Smooth muscle cell (in vitro differentiated cells): ENCODE measurements around the gene ECM1. TPM values are rescaled to one million over a fixed set of nuclear protein-coding genes. Genes with fewer than 3 reads are reported as not detected.

Experiments
- DNase-seq: peaks from one replicate; lab custom pipeline; 2025; ENCODE audit not compliant: unreplicated experiment; lab: John Stamatoyannopoulos, UW
- H2AFZ ChIP-seq: fragments of 200-600 bp; sonication (generic); 2 replicates; pipeline ENCODE4 v1.6.0; 2016; ENCODE audit warnings: antibody characterized with exemption, low read depth, mild to moderate bottlenecking
- H3F3A ChIP-seq: fragments of 200-600 bp; sonication (generic); 2 replicates; pipeline ENCODE4 v1.6.0; 2017; ENCODE audit warnings: antibody characterized with exemption, low read depth
- H3K27ac ChIP-seq: fragments of 200-600 bp; sonication (generic); 2 replicates; pipeline ENCODE4 v1.5.1; 2016; ENCODE audit warnings: low read depth, mild to moderate bottlenecking
- H3K27me3 ChIP-seq: fragments of 200-600 bp; sonication (generic); 2 replicates; pipeline ENCODE4 v1.6.1; 2016; ENCODE audit warnings: low read depth, mild to moderate bottlenecking
- H3K36me3 ChIP-seq: fragments of 200-600 bp; sonication (generic); 2 replicates; pipeline ENCODE4 v1.5.1; 2016; ENCODE audit warnings: low read depth
- H3K4me1 ChIP-seq: fragments of 200-600 bp; sonication (generic); 2 replicates; pipeline ENCODE4 v1.5.1; 2016; ENCODE audit warnings: low read depth
- H3K4me2 ChIP-seq: fragments of 200-600 bp; sonication (generic); 2 replicates; pipeline ENCODE4 v1.6.0; 2016; ENCODE audit warnings: mild to moderate bottlenecking
- H3K4me3 ChIP-seq: fragments of 200-600 bp; sonication (generic); 2 replicates; pipeline ENCODE4 v1.5.1; 2016; ENCODE audit warnings: mild to moderate bottlenecking
- H3K79me2 ChIP-seq: fragments of 200-600 bp; sonication (generic); 2 replicates; pipeline ENCODE4 v1.6.0; 2016; ENCODE audit warnings: low read depth, mild to moderate bottlenecking
- H3K9ac ChIP-seq: fragments of 200-600 bp; sonication (generic); 2 replicates; pipeline ENCODE4 v1.6.0; 2016; ENCODE audit warnings: low read depth
- H3K9me3 ChIP-seq: fragments of 200-600 bp; sonication (generic); replicated peaks from 2 replicates; pipeline ENCODE4 v1.5.1; 2016; ENCODE audit warnings: low read depth
- H4K20me1 ChIP-seq: fragments of 200-600 bp; sonication (generic); 2 replicates; pipeline ENCODE4 v1.6.0; 2016; ENCODE audit warnings: low read depth
- CTCF ChIP-seq: fragments of 200-600 bp; sonication (generic); IDR thresholded peaks from 2 replicates; pipeline ENCODE4 v1.5.1; 2017; ENCODE audit warnings: borderline replicate concordance, mild to moderate bottlenecking, antibody characterized with exemption; ENCODE audit not compliant: insufficient read depth, poor library complexity, severe bottlenecking
- WGBS: methylation state at CpG from one replicate; pipeline ENCODE4 v1.1.7; 2016; ENCODE audit warnings: low lambda C conversion rate; 5-methylcytosine and 5-hydroxymethylcytosine counted together
- polyA plus RNA-seq: library from polyadenylated mRNA; unstranded; fragments of >200 nt; fragmentation: Nextera tagmentation; extraction: Ambion mirVana; gene quantifications from 2 replicates; pipeline ENCODE4 v1.2.1, GENCODE V29; 2016
- total RNA-seq: library from RNA; depleted of rRNA; stranded (reverse); fragments of >200 nt; gene quantifications from 2 replicates; pipeline ENCODE4 v1.2.3, GENCODE V29; 2014

Gene ECM1
- total and polyA plus RNA-seq, 2 experiments from 2014 or later: 19.0 to 36.1 TPM

DNA sequence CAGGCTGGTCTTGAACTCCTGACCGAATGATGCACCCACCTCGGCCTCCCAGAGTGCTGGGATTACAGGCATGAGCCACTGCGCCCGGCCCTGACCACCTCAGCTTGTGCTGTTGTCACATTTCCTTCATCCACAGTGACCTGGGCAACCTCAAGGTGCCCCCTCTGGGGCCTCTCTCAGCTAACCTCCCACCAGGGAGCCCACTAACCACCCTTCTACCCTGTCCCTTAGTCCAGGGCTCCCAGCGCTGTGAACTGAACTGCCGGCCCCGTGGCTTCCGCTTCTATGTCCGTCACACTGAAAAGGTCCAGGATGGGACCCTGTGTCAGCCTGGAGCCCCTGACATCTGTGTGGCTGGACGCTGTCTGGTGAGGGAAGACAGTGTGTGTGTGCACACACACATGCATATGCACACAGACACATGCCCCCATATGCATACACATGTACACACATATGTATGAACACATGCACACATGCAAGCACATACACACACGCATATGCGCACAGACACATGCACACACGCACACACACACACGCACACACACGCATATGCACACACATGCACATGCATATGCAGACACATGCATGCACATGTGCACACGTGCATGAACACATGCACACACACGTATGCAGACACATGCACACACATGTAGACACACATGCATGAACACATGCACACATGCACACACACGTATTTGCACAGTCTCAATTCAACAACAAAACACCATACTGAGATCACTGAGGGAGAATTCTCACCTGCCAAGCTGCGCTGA is 47.5 kb downstream of the ECM1 start:
- no peak for TF ChIP-seq CTCF
- no peak overlapping the region for H3K27ac ChIP-seq
- no peaks in the 10 kb centered on the region for H3K27me3 ChIP-seq
- peaks cover 19% of the 10 kb centered on the region for H3F3A ChIP-seq
- H3K9ac ChIP-seq: no peak overlapping the region
- H3K9me3 ChIP-seq: no peaks in the 10 kb centered on the region
- no peak overlapping the region for H3K4me2 ChIP-seq
- no peak overlapping the region for H3K4me3 ChIP-seq
- peaks cover 9% of the 10 kb centered on the region for H3K4me1 ChIP-seq
- no peaks in the 10 kb centered on the region for H3K36me3 ChIP-seq
- peaks cover 11% of the 10 kb centered on the region for H4K20me1 ChIP-seq
- no peak for DNase-seq
- peaks cover 10% of the 10 kb centered on the region for H3K79me2 ChIP-seq
- WGBS: 97% methylated on average over 19 of the region's 19 CpGs
- no peak overlapping the region for H2AFZ ChIP-seq

GRCh38 chr1:150555971-150556865 is 48.3 kb downstream of the ECM1 start:
- no peak for TF ChIP-seq CTCF
- 92% methylated on average over 26 of the region's 26 CpGs for WGBS
- peaks cover 16% of the 10 kb centered on the region for H4K20me1 ChIP-seq

GRCh38 chr1:150557065-150557600 is 49.2 kb downstream of the ECM1 start:
- DNase-seq: no peak
- 95% methylated on average over 18 of the region's 26 CpGs for WGBS
- Histone ChIP-seq H3K36me3 (no peaks in the 10 kb centered on the region), H3K4me2 (no peak overlapping the region), H3K4me3 (no peak overlapping the region), H3F3A (peaks cover 6% of the 10 kb centered on the region), H2AFZ (no peak overlapping the region), H4K20me1 (peaks cover 16% of the 10 kb centered on the region), H3K27me3 (no peaks in the 10 kb centered on the region), H3K4me1 (peaks cover 13% of the 10 kb centered on the region), H3K9ac (no peak overlapping the region), H3K79me2 (peaks cover 14% of the 10 kb centered on the region), H3K9me3 (no peaks in the 10 kb centered on the region), H3K27ac (no peak overlapping the region)
- TF ChIP-seq CTCF: no peak

More at GRCh38 chr1:150555971-150556865, 48.3 kb downstream of the ECM1 start:
- no peak overlapping the region for H2AFZ ChIP-seq
- H3K79me2 ChIP-seq: peaks cover 14% of the 10 kb centered on the region
- H3K4me1 ChIP-seq: peaks cover 13% of the 10 kb centered on the region
- no peaks in the 10 kb centered on the region for H3K27me3 ChIP-seq
- DNase-seq: no peak
- H3K27ac ChIP-seq: no peak overlapping the region
- H3K9me3 ChIP-seq: no peaks in the 10 kb centered on the region
- H3F3A ChIP-seq: peaks cover 11% of the 10 kb centered on the region
- H3K36me3 ChIP-seq: no peaks in the 10 kb centered on the region
- no peak overlapping the region for H3K9ac ChIP-seq
- H3K4me2 ChIP-seq: no peak overlapping the region
- no peak overlapping the region for H3K4me3 ChIP-seq
